Measurements from ENCODE around the gene MRPL58.
"Not testable (repeated sequence)": the region's sequence is repeated elsewhere in the genome, so short reads cannot be mapped to it uniquely, and the experiment has no call there.

Gene MRPL58

DNA sequence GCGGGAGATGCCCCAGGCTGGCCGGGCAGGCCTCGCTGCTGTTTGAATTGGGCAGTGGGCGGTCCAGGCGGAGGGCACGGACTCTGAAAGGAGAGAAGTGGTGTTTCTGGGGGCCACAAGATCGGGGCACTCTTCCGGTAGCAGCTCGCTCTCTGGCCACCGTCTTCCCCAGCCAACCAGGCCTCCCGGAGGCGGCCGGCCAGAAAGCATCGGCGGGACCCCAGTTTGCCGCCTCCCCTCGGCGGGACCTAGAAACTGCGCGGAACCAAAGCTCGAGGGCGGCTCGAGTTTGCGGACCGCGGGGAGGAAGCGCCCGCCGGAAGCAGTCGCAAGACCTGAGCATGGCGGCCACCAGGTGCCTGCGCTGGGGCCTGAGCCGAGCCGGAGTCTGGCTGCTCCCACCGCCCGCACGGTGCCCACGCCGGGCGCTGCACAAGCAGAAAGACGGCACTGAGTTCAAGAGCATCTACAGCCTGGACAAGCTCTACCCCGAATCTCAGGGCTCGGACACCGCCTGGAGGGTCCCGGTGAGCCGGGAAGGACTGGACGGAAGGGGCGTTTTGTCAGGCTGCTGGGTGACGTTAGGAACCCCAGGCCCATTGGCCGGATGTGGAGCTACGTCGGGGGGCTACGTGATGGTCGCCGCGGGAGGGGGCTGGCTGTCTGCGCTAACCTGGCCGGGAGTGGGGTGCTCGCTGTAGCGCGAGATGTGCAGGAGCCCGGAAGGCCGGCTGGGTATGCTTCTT, at the start of gene MRPL58:
Gene MRPL58, plus strand, starts transcription at position 325 of the 746 bp plus-strand sequence. Its CDS starts 17 bp downstream, at position 342.
- no peak for DNase-seq

DNA sequence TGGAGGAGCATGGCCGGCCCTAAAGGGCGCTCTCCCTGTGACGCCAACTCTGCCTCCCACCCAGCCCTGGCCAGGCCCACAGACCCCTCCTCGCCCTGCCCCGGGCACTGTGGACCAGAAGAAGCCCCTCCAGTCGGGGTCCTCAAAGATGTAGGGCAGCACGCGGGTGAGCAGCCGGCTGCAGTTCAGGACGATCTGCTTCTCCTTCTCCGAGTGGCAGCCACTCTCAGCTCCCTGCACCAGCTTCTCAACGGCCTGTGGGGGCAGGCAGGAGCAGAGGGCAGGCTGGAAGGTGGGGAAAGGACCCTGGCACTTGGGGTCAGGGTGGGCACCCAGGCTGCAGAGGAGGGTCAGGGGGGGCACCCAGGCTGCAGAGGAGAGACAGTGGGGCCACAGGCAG, 48.8 kb upstream of the MRPL58 start:
- no peak for DNase-seq

DNA sequence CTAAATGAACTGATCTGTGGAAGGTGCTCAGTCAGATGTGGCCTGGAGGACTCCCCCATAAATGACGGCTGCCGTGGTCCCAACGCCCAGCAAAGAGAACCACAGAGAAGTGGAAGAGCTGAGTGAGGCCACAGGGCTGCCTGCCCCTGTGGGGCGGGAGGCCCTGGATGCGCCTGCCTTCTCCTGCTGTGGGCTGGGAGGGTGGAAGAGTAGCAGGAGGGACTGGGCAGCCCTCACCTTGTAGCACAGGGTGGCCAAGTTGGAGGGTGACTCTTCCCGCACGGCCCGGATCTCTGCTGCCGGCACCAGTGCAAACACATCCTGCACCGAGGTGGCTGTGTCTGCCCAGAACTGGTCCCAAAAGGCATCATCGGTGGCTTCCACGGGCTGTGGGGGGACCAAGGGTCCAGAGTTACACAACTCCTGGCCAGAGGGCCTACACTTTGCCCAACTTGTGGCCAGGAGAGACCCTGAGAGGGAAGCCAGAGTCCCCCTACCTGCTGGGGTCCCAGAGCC, 48.2 kb upstream of the MRPL58 start:
- no peak for DNase-seq

DNA sequence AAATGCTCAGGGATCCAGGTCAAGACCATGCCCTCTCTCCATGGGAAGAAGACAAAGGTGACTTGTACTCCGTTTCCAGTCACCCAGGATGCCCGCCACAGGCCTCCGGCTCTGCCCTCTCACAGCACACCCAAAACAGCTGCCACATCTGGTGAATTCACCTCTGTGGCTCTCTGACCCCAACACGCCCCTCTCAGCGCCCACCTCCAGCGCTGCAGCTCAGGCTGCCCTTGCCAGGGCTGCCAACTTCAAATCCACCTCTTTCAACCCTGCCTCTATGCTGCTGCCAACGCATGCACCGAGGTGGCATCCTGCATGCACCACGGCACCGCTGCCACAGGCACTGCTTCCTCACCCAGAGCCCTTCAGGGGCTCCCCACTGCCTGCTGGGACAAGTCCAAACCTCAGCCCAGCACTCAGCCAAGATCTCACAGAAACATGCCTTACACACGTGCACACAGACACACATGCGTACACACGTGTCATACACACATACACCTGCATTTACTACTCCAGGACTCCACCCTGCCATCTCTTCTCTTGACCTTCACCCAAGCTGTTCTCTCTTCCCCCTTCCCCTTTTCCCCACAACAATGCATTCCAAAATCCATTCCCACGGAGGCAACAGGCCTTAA, 47.4 kb upstream of the MRPL58 start:
- no peak for DNase-seq

DNA sequence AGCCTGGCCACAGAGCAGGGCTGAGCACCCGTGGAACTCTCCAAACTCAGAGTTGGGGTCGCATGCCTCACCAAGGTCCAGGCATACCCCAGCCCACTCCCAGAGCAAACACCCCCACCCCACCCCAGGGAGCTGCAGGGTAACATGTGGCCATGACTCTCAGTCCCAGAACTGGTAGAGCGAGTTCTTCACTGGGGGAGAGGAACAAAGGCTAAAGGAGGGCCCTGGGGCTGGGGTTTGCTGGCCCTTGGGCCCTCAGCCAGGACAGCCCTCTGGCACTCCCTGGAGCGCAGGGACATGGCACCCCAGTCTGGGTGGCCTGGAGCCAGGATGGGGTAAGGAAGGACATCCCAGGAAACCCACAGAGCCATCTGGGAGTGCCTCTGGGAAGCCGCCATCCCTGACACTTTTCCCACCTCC, 44.1 kb upstream of the MRPL58 start:
- no peak for DNase-seq

DNA sequence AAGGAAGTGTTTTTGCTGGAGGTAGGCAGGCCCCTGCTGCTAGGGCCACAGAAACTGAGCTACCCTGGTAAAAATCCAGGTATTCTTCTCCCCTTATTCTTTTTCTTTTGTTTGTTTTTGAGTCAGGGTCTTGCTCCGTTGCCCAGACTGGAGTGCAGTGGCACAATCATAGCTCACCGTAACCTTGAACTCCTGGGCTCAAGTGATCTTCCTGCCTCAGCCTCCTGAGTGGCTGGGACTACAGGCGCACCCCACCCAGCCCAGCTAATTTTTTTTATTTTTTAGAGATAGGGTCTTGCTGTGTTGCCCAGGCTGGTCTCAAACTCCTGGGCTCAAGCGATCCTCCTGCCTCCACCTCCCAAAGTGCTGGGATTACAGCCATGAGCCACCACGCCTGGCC, 43.0 kb upstream of the MRPL58 start:
- not testable (repeated sequence) for DNase-seq

DNA sequence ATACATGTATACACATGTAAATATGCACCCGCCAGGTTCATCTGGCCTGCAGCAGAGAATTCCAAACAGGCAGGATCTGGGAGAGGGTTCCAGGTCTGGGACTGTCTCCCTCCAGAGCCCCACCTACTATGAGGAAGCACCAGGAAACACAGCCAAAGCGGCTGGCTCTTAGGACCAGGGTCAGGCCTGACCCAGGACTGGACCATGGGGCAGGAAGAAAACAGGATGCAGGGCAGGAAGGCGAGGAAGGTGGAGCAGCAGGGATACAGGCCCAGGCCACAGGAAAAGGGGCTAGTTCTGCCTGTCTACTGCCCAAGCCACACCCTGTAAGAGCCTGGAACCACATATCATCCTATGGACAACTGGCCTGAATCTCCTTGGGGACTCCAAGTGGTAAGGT, 42.1 kb upstream of the MRPL58 start:
- no peak for DNase-seq

DNA sequence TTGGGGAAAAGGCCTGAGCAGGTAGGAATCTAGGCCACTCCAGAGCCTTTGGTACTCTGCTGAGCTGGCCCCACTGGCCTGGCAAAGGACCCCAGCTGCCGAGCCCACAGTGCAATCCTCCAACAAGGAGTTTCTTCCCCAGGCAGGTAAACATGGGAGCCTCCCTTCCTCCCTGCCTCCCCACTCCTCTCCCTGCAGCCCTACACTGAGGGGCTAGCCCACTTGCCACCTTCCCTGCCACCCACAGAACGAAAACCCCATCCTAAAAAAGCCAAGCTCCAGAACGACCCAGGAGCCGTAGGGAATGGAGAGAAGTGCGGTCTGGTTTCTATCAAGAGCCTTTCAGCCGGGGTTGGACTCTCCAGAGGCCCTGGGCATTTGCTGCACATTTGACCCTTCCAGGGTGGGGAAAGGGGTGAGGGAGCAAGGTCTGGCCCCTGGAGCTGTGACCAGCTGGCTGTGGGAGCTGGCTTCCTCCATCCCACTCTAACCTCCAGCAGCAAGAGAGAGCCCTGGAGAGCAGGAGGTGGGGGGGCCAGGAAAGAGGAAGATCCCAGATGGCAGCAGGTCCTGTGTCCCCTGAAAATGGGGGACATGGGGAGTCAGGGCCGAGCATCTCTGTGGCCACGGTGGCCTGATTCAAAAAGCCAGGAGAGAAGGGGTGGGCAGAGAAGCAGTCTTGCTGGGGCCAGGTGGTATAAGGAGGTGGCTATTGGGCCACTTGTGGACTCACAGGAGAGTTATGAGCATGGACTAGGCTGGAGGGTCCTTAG, 41.2 kb upstream of the MRPL58 start:
- no peak for DNase-seq

DNA sequence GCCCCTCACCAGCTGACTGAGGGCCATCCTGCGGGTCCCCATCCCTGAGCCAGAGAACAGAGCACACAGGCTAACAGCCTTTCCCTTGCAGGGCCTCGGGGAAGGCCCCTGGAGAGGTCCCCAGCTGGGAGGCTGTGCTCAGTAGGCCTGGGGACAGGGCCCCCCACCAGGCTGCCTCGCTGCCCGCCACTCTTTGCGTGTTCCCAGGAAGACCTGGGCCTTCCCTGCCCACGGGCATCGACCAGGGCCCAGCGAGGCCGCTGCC, 40.7 kb upstream of the MRPL58 start:
- DNase-seq = no peak

DNA sequence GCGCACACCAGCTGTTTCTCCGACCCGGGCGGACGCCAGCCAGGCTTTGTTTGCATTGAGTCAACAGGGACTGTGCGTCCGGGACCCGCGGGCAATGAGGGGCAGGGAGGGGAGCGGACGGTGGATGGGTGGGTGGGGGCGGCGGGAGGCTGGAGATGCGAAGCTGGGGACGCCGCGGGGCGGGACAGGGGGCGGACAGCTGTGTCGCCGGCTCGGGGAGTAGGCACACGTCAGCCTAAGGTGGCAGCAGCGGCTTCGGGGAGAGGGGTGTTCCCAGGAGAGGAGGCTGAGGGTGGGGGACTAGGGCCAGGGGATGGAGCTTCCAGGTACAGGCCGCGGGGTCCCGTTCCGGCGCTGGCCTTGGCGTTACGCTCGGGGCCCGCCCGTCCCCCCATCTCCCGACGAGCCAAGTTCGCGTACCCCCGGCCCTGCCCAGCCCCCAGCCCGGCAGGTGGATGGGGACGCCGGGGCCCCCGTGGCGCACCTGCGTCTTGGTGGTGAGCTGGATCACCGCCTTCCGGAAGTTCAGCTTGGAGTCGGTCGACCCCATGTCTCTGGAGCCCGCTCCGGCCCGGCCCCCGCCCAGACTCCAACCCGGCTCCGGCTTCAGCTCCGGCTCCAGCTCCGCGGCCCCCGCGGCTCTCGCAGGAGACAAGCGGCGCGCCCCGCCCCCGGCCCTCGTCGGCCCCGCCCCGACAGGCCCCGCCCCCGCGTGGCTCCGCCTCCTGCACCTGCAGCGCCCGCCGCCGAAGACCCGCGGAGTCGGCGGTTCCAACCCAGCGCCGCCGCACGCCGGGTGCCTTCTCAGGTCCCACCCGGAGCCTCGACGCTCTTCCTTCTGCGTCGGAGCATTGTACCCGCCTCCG, 40.1 kb upstream of the MRPL58 start, which contains the start of gene HID1:
Gene HID1, minus strand, starts transcription at position 653 of the 866 bp plus-strand sequence. Its CDS starts 103 bp downstream, at position 550.
- DNase-seq = no peak

DNA sequence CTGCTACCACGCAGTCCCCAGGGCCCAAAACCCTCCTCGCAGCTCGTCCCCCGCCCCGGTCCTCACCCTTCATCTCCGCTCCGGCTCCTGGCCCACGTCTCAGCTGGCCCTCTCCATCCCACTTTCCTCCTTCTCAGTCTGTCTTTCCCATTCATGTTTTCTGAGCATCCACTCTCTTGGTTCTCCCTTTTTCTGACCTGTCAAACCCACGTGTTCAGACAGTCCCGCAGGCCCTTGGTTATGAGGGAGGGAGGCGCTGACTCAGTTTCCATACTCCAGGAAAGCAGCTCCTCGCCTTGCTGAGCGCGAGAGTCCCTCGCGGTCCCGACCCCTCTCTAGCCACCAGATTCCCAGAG, 39.5 kb upstream of the MRPL58 start:
- no peak for DNase-seq

DNA sequence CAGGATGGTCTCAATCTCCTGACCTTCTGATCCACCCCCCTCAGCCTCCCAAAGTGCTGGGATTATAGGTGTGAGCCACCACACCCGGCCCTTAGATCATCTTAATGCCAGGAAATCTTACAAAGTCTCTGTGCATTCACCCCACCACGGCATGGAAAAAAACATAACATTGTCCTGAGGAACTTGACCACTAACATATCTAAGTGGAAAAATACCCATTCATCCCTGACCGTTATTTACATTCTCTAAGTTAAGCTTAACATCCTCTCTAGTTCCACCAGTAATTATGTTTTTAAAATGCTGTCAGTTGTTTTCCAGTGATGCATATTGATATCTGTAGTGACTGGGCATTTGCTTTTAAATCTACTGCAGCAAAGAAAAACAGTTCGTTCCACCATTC, 36.5 kb upstream of the MRPL58 start:
- no peak for DNase-seq

DNA sequence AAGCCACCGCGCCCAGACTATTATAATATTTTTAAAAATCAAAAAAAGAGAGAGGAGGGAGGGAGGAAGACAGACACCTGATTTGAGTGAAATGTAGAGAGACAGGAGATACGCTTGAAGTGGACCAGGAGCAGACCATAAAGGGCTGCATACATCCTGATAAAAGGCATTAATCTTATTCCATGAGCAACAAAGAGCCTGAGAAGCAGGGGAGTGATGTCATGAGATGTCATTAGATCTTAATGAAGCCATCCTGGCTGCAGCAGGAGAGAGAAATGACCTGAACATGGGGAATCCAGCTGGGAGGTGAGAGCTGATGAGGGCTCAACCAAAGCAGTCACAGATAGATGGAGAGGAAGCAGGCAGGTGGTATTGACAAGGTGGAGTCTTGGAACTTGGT, 34.7 kb upstream of the MRPL58 start:
- no peak for DNase-seq

DNA sequence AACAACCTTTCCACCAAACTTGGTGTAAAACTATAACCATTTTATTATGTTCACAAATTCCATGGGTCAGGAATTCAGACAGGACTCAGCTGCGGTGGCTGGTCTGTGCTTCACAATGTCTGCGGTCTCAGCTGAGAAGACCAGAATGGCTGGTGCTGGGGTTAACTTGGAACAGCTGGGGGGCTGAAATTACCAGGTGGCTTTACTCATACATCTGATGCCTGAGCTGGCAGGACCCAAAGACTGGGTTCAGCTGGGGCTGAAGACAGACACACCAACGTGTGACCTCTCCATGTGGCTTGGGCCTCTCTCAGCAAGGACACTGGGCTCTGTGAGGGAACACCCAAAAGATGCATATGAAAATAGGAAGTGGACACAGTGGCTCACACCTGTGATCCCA, 34.2 kb upstream of the MRPL58 start:
- DNase-seq = no peak

DNA sequence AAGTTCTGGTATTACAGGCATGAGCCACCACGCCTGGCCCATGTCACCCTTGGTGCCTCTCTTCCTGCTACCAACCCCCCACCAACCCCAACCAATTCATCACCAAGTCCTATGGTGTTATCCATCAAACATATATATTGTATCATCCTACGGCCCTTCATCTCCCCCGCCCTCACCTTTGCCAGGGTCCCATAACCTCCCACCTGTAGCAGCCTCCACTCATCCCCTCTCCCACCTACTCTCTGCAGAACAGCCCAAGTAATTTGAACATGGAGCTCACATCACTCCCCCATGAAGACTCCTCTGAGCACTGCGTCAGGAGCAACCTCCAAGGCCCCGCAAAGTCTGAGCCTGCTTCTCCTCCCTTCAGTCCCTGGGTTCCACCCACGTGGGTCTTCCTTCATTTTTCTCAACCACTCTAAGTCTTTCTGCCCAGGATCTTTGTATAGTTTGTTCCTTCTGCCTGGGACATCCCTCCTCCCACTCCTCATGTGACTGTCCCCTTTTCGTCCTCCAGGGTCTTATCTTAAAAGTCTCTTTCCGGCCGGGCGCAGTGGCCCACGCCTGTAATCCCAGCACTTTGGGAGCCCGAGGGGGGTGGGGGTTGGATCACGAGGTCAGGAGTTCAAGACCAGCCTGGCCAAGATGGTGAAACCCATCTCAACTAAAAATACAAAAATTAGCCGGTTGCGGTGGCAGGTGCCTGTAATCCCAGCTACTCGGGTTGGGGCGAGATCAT, 32.9 kb upstream of the MRPL58 start:
- no peak for DNase-seq

DNA sequence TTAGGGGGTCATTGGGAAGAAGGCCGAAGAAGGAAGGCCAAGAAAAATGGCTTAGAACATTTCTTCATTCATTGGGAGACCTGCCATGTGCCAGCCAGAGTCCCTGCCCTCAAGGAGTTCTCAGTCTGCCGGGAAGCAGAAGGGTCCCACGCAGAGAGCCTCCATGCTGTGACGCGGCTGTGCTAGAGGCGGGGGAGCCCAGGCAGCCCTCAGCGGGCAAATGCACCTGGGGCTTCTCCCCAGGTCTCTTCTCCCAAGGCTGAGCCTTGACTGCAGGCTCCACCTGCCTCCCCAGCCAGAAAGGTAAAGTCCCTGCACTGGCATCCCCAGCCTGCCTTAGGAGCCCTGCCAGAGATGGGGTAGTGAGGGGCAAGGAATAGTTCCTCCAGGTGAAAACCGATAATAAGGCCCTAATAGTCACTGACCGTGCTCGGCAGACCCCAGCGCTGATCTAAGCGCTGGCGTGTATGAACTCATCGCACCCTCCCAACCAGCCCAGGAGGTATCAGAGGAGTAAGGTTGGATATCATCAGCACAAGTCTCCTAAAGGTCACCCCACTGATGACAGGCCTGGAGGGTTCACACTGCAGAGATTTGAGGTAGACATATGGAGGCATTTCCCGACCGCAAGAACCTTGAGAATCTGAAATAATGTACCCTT, 31.0 kb upstream of the MRPL58 start:
- no peak for DNase-seq

DNA sequence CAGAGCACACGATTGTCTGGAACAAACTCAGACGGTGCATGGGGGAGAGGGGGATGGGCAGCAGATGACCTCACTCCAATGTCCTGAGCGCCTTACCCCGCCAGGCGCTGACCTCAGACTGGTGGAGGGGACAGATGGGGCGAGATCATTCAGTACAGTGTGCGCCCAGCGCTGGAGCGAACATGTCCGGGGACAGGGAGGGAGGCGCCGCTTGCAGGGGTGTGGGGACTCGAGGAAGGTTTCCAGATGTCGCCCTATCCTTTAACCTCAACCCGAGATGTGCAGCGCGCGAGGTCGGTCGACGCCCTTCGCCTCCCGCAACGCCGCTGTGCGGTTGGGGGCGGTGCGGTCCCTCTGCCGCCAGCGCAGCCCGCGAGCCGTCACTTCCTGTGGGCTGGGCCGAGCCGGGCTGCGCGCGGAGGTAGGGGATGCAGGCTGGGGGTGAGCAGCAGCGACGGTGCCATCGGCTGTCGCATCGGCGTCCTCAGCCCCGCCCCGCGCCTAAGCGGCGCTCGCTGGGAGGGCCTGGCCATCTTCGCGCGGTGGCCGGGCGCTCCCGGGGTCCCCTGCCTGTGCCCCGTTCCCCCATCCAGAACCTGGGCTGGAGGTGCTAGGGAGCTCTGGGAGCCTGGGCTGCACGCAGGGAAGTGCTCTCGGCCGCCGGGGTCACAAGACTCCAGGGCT, 30.3 kb upstream of the MRPL58 start:
- DNase-seq = no peak

DNA sequence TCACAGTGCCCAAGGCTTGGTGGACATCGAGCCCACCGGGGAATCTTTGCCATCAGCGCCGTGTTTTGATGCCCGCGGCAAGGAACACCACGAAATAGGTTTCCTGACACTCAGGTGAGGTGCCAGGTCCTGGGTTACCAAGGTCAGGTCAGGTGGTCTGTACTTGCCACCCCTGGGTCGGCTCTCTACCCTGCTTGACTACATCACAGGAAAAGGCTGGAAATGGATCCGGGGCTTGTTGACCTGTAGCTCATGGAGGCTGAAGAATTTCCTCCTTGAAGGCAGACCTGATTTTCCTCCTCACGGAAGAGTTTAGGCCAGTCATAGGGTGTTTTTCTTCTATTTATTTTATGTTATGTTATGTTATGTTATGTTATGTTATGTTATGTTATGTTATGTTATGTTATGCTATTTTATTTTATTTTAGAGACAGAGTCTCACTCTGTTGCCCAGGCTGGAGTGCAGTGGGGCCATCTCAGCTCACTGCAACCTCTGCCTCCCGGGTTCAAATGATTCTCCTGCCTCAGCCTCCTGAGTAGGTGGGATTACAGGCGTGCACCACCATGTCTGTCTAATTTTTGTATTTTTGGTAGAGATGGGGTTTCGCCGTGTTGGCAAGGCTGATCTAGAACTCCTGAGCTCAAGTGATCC, 29.7 kb upstream of the MRPL58 start:
- not testable (repeated sequence) for DNase-seq

DNA sequence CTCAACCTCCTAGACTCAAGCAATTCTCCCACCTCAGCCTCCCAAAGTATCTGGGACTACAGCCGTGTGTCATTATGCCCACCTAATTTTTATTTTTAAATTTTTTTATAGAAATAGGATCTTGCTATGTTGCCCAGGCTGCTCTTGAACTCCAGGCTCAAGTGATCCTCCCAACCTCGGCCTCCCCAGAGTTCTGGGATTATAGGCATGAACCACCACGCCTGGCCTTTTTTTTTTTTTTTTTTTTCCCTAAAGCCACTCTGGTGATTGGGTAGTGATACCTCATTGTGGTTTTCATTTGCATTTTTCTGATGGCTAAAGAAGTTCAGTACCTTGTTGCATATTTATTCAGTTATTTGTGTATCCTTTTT, 26.3 kb upstream of the MRPL58 start:
- DNase-seq = no peak

DNA sequence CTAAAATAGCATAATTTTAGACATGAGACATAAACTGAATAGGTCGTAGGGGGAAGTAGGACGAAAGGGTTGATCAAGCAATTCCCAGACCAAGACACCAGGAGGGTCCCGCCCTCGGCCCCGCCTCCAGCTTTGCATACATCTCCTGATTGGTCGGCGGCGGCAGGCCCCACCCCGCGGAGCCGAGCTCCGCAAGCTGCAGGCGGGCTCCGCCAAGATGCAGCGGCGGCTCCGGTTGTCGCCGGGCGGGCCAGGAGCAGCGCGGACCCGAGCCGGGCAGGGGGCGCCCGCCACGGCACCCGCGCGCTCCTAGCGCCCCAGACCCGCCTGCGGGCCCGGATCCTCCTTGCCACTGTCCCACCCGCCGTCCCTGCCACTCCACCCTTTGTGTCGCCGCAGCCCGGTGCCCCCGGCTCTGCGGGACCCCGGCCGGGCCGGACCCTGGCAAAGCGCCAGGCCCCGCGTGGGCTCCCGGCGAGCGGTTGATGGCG, 25.0 kb upstream of the MRPL58 start, which contains the start of gene CDR2L:
Gene CDR2L, plus strand, starts transcription at position 215 of the 491 bp plus-strand sequence. CDS start 412 bp downstream, outside the sequence.
- no peak for DNase-seq

All from cortex of kidney (tissue), 1 donor.